NCI-H2196 treated with DMSO at 0.1 percent for 48 hours (cell line): ENCODE measurements around the gene AFF1.

Experiments used
- DNase-seq: peaks from one replicate; lab custom pipeline; 2025; ENCODE audit not compliant: unreplicated experiment; lab: John Stamatoyannopoulos, UW

Gene AFF1, protein sequence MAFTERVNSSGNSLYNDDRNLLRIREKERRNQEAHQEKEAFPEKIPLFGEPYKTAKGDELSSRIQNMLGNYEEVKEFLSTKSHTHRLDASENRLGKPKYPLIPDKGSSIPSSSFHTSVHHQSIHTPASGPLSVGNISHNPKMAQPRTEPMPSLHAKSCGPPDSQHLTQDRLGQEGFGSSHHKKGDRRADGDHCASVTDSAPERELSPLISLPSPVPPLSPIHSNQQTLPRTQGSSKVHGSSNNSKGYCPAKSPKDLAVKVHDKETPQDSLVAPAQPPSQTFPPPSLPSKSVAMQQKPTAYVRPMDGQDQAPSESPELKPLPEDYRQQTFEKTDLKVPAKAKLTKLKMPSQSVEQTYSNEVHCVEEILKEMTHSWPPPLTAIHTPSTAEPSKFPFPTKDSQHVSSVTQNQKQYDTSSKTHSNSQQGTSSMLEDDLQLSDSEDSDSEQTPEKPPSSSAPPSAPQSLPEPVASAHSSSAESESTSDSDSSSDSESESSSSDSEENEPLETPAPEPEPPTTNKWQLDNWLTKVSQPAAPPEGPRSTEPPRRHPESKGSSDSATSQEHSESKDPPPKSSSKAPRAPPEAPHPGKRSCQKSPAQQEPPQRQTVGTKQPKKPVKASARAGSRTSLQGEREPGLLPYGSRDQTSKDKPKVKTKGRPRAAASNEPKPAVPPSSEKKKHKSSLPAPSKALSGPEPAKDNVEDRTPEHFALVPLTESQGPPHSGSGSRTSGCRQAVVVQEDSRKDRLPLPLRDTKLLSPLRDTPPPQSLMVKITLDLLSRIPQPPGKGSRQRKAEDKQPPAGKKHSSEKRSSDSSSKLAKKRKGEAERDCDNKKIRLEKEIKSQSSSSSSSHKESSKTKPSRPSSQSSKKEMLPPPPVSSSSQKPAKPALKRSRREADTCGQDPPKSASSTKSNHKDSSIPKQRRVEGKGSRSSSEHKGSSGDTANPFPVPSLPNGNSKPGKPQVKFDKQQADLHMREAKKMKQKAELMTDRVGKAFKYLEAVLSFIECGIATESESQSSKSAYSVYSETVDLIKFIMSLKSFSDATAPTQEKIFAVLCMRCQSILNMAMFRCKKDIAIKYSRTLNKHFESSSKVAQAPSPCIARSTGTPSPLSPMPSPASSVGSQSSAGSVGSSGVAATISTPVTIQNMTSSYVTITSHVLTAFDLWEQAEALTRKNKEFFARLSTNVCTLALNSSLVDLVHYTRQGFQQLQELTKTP

DNA sequence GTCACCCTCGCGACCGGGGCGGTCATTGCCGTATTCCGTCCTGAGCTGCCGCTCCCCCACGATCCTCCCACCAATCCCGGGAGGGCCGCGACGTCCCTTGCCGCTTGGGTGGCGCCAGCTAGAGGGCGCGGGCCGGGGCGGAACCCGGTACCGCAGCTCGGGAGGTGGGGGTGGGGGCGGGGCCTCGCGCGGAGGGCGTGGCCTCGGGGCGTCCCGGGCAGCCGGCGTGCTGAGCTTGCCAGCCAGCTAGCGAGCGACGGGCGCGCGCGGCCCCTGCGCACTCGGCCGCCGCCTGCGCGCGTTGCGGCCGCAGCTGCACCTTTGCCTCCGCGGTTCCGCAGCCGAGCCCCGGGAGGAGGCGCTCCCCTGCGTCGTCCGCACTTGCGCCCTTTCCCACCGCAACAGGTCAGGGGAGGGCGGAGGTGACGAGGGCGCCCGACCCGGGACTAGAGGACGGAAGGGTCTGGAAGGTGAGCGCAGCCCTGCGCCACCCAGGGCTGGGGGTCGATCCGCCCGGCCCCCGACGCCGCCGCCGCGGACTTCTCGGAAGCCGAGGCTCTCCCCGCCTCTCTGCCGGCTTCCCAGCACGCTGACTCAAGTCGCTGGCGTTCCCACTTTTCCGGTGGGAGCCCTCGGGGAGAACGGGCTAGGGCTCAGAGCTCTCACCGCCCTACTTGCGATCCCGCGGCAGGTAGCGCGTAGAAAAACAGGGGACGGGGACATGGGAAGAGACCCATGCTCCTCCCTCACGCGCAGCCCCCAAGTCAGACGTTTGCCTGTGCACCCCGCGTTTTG, at the start of gene AFF1:
AFF1 (plus strand) TSS at position 241 of the 795 bp plus-strand sequence. CDS start 13,523 bp downstream, outside the sequence.
- DNase-seq, result peak; percentile 42

DNA sequence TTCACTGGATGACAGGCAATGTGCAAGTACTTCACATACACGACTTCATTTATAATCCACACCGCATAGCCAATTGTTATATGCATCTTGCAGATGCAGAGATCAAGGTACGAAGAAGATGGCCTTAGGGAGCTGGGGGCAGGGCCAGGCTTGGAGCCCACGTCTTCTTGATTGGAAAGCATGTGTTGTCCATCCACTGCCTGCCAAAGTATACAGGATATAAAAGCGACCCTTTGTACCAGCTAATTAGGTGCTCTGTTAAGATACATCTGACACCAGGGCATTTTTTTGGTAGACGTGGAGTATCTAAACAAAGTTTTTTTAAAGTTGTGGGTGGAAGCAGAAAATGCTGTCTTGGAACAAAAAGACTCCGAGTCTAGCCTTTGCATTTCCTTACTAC, 44.0 kb upstream of the AFF1 start:
- no peak for DNase-seq

DNA sequence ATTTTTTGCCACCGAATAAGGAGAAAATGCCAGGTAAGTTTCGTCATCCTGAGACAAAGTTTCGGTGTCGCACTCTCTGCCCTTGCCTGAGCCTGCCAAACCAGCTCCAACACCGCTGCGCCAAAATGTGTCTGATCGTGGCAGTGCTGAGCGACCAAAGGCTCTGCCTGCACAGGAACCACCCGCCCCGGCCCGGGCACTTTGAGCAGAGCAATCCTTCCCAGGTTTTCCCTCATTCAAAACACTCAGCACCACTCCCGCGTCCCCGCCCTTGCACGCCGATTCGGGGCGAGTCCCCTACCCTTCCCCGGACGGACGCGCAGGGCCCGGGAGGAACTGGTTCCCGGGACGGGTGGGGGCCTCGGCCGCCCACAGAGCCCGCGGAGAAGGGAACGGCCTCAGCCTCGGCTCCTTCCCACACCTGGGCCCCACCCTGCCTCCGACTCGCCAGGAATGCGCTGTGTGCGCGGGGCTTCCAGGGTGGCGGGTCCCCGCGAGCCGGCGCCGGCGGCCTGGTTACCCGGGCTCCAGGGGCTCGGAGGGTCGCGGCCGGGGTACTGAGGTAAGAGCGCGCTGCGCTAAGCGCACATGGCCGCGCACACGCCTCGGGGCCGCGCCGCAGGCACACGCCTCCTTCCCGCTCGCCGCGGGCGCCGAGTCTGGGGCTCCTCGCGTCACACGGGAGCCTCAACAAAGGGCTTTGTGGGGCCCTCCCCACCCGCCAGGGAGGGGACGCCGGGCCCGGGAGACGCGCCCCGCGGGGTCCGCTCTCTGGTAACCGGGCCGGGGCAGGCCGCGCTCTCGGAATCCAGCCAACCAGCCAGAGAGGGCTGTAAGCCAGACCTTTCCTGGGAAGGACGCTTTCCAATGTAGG, 42.8 kb upstream of the AFF1 start, which contains the start of gene C4orf36:
C4orf36 (minus strand) TSS at position 661 of the 874 bp plus-strand sequence. CDS start 902 bp downstream, outside the sequence.
- DNase-seq, result no peak

DNA sequence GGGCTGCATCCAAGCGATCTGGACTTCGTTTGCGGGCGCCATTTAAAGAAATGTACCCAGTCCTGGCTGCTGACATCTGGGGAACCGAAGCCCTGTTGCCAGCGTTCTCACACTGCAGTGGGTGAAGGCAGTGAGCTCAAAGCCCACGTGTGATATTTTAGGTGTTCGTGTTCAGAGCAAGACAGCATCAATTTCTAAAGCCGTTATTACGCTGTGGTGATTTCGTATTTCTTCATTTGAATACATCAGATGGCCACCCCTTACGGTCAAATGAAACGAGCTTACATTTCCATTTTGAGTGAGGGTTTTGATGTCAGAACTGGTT, 42.2 kb upstream of the AFF1 start:
- no peak for DNase-seq

DNA sequence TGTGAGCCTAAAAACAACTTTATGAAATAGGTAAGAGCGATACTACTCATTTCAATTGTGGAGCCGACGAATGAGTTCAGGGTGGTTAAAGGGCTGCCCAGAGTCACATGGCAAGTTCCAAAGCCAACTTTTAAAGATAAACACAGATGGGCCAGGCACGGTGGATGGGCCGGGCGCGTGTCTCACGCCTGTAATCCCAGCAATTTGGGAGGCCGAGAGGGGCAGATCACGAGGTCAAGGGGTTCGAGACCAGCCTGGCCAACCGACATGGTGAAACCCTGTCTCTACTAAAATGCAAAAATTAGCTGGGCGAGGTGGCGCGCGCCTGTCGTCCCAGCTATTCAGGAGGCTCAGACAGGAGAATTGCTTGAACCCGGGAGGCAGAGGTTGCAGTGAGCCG, 41.7 kb upstream of the AFF1 start:
- no peak for DNase-seq

DNA sequence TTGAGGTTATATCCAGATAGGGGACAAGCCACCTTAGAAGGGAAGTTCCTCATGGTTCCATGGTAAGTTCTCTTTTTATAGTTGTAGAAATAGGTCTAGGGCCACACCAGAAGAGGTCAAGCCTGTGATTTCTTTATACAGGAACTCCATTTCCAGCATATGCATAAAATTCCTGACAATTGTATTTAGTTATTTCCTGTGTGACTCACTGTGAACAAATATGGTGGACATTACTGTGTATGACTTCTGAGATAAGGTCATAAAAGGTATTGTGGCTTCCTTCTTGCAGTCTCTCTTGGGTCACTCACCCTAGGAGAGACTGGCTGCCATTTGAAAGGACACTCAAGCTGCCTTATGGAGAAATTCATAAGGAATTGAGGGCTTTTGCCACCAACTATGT, 40.4 kb upstream of the AFF1 start:
- DNase-seq, result no peak

DNA sequence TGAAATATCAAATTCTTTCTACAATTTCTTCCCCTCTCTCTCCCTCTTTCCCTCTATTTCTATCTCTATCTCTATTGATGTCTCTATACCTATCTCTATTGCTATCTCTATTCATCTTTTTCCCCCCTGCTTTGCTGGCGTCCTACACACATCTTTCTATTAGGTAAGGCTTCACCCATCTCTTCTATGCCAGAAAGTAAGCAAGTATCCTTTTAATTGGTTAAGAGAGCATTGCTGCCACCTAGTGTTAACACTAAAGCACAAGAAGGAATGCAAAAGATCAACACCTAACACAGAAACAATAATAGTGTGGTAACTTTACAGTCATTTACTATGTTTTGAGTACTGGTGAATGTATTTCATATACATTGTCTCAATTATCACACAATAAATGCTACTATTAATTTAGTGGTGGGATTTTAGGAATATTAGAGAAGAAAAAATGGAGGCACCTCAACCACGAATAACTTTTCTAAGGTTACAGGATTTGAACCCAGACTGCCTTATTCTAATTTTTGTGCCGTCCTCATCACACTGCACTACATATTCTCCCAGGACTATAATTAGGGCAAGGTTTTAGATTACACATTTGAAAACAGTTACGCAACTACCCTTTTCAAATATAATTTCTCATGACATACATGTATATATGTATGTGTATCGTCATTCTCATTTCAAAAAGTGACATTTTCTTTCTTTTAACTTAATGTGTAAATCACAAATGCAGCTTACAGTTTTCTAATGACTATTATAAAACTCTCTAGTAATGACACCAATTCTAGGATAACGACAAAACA, 38.9 kb upstream of the AFF1 start:
- DNase-seq, result peak; percentile 7

DNA sequence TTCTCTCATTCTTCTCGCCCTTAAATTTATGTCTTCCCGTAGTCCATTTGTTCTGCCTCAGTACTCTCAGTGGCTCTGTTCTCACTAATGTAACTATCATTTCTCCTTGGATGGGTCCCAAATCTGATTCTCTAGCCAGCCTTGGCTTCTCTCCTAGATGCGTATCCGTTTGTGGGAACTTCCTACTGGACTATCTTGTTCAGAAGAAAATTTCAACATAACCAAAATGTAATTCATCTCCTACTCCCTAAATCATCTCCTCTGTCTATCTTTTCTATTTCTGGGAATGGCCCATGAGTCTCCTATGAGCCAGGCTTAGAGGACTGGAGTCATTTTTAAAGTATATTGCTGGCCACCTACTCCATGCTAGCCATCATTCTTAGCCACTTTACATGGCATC, 38.2 kb upstream of the AFF1 start:
- no peak for DNase-seq

DNA sequence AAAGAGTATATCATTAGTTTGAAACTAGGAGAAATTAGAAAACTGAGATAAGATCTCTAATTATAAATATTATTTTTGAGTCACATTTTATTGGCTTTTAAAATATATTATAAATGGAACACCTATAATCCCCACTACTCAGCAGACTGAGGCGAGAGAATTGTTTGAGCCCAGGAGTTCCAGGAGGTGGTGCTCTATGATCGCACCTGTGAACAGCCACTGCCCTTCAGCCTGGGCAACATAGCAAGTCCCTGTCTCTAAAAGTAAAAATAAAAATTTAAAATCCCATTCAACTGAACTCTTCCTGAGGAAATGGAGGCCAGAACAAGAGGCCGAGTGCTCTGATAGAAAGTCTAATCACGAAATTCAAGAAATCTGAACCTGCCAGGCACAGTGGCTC, 36.2 kb upstream of the AFF1 start:
- DNase-seq, result no peak

DNA sequence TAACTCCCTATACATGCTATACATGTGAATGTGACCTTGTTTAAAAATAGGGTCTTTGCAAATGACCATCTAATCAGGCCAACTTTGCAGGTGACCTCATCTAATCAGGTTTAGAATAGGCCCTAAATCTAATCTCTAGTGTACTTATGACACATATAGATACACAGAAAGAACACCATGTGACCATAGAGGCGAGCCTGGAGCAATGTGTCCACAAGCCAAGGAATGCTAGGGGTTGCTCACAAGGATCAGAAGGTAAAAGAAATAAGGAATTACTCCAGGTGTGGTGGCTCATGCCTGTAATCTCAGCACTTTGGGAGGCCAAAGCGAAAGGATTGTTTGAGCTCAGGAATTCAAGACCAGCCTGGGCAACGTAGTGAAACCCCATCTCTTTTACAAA, 32.9 kb upstream of the AFF1 start:
- DNase-seq, result no peak

DNA sequence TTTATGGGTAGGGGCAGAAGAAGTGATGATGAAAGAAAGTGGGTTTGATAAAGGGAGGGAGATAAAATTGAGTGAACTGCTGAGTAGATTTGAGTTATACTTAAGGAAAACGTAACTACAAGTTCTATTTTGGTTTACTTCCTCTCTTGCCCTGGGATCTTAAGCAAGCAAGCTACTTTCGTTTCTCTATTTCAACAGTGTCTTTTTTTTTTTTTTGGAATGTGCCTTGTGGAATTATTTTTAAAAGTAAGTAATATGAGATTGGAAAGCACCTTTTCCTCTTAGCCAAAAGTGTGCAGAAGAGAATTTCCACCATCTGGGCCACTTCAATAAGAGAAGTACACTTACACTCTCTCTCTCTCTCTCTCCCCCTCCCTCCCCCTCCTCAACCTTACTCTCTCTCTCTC, 26.6 kb upstream of the AFF1 start:
- no peak for DNase-seq

DNA sequence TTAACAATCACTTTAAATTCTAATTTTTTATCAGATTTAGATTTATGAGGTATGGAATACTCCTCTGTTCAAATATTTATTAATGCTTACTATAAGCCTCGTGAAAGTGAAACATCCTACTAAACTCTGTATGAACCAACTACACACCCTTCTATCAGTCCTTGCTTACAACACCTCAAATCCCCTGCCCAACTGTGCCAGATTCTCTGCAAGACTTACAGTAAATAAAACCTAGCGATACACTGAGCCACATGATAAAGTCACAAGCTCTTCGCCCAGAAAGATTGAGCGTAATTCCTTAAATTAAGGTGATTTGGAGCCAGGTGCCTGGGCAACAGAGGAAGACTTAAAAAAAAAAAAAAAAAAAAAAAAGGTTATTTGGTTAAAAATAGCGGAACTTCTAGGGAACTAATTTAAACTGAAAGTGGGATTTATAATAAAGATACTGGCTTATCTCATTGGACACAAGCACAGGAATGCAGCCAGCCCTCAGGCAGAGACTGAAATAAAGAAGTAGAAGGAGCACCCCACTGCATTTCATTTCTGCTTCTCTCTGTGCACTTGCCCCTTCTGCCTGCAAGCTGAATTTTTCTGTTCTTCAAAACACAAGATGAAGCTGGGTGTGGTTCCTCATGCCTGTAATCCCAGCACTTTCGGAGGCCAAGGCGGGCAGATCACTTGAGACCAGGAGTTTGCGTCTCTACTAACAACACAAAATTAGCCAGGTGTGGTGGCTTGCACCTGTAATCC, 25.1 kb upstream of the AFF1 start:
- no peak for DNase-seq

DNA sequence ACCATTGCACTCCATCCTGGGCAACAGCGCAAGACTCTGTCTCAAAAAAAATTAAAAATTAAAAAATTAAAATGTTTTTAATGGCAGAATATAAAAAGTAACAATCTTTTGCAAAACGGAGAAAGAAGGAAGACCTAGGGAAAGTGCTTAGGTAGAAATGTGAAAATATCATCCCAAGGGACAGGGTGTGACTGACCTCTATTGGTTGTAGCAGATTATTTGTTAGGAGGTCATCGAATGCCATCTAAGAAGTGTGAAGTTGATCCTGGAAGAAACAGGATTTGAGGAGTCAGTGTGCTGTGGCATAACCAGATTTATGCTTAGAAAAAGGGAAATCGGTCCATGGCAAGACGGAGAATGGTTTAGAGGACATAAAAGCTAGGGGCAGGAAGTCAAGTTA, 24.4 kb upstream of the AFF1 start:
- no peak for DNase-seq

DNA sequence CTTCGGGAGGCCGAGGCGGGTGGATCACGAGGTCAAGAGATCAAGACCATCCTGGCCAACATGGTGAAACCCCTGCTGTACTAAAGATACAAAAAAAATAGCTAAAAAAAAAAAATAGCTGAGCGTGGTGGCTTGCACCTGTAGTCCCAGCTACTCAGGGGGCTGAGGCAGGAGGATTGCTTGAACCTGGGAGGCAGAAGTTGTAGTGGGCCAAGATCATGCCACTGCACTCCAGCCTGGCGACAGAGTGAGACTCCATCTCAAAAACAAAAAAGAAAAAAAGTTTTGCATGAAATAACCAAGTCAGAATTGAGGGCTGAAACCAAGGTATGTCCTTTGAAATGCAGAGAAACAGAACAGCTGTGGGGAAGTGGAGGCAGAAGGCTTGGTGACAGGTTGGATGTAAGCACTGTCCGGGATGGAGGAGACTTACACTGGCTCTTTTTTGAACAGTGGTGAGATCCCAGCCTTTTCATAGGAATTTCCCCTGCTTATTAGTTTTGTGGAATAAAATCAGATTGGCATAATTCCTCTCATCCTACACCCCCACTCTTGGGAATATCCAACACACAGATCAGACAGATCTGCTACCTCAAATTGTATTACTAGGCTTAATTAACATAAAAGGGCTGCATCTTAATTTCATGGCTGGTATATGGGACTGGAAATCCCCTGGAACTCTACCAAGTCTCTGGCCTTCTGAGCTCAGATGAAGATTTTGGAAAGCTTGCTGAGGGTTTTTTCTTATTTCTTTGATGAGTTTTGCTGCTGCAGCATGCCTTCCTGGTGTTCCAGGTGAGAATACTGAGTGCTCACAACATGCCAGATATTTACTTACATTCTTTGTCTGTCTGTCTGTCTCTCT, 23.8 kb upstream of the AFF1 start:
- no peak for DNase-seq

DNA sequence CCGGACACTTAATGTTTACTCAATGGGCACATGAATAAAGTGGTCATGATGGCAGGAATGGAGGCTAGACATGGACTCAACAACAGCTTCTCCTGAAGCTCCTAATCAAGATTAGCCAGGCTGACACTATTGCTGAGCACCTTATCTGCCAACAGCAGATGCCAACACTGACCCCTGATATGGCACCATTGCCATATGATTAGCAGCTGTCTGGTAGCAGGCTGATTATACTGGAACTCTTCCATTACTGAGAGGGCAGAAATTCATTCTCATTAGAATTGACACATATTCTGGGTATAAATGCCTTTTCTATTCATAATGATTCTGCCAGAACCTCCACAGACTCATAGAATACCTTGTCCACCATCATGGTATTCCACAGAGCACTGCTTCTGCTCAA, 18.4 kb upstream of the AFF1 start:
- no peak for DNase-seq

DNA sequence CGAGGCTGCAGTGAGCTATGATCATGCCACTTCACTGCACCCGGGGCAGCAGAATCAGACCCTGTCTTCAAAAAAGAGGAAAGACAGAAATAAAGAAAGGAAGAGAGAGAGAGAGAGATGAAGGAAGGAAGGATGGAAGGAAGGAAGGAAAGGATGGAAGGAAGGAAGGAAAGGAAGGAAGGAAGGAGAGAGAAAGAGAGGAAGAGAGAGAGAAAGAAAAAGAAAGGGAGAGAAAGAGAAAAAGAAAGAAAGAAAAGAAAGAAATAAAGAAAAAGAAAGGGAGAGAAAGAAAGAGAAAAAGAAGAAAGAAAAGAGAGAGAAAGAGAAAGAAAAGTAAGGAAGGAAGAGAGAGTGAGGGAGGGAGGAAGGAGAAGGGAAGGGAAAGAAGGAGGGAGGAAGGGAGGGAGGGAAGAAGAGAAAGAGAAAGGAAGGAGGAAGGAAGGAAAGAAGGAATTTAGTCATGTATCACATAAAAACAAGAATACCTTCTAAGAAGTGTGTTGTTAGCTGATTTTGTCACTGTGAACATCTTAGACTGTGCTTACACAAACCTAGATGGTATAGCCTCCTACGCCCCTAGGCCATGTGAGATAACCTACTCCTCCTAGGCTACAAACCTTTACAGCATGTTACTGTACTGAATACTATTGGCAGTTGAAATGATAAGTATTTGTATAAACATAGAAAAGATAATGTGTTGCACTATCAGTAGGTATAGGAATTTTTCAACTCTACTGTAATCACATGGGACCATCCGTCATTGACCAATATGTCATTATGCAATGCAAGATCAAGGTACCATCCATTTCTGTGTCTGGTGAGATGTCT, 17.4 kb upstream of the AFF1 start:
- no peak for DNase-seq
